Brain pericyte (primary cell): ENCODE data around the gene BCO2.

Experiments
- DNase-seq: peaks from one replicate; pipeline ENCODE4 v3.0.0-alpha.2; 2012; ENCODE audit warnings: low read depth, low spot score

The BCO2 gene

DNA sequence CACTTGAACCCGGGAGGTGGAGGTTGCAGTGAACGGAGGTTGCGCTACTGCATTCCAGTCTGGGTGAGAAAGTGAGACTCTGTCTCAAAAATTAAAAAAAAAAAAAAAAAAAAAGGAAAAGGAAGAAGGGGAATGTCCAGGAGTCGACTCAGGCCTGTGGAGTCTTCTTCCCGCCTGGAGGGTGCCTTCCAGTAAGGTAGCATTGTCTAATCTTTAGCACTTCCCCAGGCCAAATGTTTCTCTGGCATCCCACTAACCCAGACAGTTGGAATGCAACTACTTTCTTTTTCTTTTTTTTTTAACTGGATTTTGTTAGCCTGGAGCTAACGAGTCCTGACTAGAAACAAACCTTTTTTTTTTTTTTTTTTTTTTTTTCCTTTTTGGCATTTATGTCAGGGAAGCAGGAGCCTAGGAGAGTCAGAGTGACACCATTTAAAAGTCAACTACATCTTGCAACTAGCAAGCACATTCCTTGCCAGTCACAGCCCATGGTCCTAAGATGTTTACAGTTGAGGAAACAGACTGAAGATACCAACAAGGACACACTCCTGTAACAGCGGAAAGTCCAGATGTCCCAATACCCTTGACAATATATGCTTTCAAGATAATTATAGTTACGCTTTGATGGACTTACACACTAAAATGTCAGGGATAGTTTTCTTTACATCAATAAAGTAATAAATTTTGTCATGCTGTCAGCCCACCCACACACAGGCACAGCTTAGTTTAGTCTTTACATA is 74.7 kb downstream of the BCO2 start:
- no peak for DNase-seq

DNA sequence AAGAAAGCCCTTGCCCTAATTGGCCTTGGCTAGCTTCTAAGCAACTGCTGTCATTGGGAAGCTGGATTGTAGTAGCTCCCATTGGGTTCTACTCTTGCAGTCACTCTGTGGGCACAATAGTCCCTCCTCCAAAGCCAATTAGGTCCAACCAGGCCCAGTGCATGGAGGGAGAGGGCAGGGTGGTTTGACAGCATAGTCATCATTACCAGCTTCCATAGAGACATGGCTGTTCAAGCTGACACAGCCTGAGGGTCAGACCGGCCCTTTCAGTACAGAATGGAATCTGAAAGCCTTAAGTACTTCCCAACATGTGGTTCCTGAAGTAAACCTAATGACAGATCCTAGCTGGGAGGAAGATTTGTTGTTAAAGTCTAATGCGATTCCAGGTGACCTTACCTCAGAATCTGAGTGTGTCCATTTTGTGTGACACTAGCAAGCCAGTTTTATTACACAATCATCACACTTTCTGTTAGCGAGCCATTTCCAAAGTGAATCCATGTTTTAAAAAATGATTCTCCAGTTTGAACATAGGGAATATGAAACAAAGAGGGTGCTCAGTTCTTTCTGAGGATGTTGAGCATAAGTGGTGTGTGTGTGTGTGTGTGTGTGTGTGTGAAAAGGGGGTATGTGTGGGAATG is 78.4 kb downstream of the BCO2 start:
- DNase-seq: no peak

DNA sequence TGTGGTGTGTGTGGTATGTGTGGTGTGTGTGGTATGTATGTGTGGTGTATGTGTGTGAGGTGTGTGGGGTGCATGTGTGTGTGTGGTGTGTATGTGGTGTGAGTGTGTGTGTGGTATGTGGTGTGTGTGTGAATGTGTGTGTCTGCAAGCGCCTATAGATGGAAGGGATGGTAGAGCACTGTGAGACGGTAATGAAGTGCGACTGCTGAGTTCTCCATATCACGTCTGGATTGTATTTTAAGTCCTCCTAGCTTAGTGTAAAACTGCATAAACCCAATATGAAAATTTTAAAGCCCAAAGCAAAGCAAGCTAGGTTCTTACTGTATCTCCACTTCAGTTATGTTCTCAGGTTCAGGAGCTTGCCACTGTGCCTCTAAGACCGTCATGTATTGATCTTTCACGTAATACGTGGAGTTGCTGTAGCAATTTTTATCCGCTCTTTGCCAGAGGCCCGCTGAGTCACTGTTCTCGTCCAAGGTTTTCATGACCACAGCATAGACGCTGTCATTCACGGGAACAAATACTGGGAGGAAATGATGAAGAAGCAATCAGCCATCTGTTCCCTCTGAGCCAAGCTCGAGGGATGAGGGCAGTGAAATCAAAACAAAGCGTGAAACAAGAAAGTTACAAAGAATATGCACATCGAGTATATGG is 79.9 kb downstream of the BCO2 start:
- peak; percentile 59 for DNase-seq

DNA sequence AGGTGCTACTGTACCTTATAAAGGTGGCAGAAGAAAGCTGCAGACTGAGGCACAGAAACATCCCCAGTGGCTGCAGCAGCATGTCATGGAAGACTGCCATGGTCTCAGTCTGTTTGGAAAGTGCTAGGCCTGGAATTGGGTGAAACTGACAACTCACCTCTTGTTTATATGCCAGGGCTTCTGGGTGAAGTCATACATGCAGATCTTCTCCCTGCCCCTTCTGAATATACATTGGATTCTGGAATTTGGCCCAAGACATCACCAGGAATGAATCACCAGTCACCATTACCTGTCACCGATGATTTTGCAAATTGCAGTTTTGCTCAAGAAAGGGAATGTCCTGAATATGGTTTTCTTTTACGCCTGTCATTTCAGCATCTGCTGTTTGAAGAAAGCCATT is 85.2 kb downstream of the BCO2 start, which contains the start of gene PLET1:
PLET1 (minus strand) TSS at position 371 of the 400 bp plus-strand sequence; CDS start at position 100, 271 bp downstream.
- no peak for DNase-seq

DNA sequence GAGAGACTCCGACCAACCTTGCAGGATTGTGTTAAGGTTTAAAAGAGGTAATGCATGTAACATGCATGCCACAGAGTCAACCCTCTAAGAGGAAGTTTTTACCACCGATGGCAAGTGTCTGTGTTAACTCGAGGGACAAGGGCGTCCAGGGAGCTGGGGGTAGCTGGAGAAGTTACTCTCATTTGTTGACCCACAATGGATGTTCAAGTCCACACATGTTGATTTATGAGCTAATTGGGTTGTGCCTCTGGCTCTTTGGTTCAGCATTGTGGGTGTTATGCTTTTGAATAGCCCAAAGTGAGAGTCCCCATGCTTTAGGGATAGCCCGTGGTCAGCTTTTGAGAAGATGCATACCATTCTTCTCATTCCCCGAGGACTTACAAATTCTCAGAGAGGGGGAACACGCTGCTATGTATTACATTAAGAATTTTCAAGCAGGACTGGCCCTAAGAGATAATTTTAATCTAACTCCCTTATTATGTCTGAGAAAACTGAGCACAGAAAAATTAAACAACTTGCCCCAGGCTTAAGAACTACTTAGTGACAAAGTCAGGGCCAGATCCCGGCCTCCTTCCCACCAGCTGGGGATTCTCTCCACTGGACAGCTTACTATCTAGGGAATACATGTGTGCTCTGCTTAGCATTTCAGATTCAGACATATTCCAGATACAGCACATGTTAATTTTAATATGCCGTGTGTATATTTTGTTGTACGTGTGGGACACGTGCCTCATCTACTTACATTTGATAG is 90.5 kb downstream of the BCO2 start:
- no peak for DNase-seq

DNA sequence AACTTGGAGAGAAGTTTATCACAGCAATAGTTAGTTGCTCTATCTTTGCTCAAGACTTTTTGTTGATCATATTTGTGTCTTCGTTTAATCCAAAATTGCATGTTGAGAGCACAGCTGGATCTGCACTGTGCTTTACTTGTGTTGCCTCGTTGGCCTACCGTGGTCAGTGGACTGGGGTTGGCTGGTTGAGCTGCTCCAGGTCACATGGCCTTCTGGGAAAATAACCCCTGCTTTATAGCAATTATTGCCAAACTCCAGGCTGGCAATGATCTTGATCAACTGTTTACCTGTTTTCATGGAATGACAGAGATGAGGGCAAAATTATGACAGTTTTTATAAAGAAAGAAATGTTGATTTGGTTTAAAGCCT is 91.1 kb downstream of the BCO2 start:
- no peak for DNase-seq

DNA sequence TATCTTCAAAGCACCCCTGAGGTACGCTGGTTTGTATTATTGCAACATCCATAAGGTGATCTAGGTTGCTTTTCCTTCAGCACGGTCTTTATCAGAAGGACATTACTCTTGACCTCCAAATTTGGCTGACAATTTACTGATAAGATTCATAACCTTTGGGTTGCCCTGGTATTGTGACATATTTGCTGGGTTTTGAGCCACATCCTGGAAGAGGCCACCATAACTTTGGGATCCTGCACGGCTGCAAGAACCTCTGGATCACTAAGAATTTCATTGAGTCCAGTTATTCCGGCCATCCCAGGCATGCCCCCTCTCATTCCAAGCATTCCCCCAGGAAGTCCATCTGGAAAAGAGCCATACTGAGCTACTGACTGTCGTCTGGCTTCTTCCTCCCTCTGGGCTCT is 91.9 kb downstream of the BCO2 start:
- no peak for DNase-seq

DNA sequence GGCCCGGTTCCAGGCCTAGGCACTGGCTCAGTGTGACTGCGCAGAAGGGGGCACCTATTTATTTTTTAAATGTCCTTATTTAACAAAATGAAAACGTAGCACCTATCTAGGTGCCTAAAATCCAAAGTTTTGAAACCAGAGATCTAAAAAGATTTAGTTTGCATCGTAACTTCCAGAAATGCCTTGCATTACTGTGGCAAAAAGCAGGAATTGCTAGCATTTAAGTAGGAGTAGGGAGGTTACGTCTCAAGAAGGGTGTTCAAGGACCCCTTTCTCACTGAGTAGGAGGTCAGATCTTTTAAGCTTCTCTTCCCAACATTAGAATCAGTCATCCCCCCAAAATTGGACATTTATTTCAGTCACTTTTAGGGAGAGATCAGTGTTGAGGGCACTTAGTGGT is 93.1 kb downstream of the BCO2 start:
- no peak for DNase-seq
